GM19467 (cell line): ENCODE data around the gene FCN1.
"Not testable (repeated sequence)": the region's sequence is repeated elsewhere in the genome, so short reads cannot be mapped to it uniquely, and the experiment has no call there.

Source experiments
- ATAC-seq: cut with Tn5 transposase; IDR thresholded peaks from one replicate; pipeline ENCODE4 v1.9.1; 2021; ENCODE audit warnings: mild to moderate bottlenecking, moderate library complexity; ENCODE audit not compliant: unreplicated experiment

FCN1 gene

DNA sequence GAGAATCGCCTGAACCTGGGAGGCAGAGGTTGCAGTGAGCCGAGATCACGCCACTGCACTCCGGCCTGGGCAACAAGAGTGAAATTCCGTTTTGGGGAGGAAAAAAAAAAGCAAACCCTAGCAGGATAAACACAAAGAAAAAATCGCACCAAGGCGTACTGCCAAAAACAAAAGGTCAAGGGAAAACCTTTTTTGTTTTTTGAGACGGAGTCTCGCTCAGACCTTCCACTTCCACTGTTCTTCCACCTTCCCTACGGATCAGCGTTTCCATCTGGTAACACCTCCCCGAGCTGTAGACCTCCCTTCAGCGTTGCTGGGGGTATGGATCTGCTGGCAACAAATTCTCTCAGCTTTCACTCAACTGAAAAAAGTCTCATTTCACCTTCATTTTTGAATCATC, 57.2 kb downstream of the FCN1 start:
- ATAC-seq: no peak

DNA sequence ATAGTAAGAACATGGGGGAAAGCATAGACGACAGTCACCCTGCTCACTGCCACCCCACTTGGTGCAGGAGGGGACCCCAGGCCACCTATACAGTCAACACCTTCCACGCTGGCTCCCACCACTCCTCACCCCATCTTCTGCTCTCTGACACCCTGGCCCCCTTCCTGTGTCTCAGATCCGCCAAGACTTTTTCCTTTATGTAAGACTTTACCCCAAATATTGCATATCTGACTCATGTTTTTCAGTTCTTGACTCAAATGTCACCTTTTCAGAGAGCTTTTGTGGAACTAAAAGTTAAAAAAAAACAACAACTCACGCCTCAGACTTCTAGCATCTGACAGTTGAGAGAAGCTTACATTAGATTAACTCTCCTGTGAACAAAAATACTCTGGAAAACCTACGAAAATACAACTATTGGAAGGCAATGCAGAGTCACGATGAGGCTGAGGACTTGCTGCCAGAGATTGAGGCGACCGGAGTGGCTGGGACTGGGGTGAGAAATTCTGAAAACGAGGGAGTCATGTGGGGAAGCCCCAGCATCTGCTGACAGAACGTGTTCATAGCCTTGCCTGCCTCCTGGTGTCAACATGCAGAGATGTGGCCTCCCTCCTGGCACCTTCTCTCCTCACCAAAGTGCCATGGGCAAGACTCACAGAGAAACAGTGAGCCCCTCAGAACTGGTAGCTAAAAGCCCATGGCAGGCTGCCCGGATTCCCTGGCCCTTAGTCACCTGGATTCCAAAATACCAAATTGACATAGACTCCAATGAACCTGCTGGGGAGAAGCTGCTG, 59.5 kb downstream of the FCN1 start:
- ATAC-seq: peak; percentile 73

DNA sequence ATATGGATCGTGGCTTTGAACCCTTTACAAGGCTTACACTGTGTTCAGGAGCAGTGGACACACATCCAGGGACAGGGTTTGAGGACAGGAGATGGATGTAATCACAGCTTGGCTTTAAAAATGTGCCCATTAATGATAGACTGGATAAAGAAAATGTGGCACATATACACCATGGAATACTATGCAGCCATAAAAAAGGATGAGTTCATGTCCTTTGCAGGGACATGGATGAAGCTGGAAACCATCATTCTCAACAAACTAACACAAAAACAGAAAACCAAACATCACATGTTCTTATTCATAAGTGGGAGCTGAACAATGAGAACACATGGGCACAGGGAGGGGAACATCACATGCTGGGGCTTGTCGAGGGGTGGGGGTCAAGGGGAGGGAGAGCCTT, 60.3 kb downstream of the FCN1 start:
- not testable (repeated sequence) for ATAC-seq

DNA sequence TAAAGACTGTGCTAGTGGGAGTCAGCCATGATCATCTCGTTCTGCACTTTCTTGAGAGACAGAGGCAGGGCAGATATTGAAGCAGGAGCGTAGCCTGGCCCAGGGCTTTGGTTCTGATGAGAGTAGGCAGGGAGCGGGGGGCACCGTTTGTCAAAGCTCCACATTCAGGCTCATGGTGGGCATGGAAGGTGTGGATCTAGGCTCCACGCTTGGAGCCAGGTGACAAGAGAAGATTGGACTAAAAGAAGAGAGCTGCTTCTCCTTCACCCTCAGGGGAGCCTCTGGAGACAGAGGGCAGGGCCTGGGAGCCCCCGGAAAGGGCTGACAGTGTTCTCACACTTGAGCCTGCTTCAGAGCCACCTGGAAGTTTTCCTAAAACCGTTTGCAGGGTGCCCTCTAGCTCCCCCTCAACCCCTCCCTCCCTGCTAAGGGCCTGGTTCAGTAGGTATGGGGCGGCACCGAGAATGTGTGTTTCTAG, 61.8 kb downstream of the FCN1 start:
- no peak for ATAC-seq
